Measurements from ENCODE around the gene MRPL22. TPM values are rescaled to one million over a fixed set of nuclear protein-coding genes. Genes with fewer than 3 reads are reported as not detected.
"Not testable (repeated sequence)": the region's sequence is repeated elsewhere in the genome, so short reads cannot be mapped to it uniquely, and the experiment has no call there.

The MRPL22 gene
- total RNA-seq (2014; rRNA removed; shearing (Covaris generic)): 55.6 and 56.2 TPM in 2 replicates

- Histone ChIP-seq H3K27me3 (no peaks in the 10 kb centered on the region), H3K4me3 (peak within 1 kb of the TSS; percentile 71), H3K36me3 (no peaks in the 10 kb centered on the region), H3K27ac (peak within 1 kb of the TSS; percentile 39), H3K9me3 (replicated peaks) (no peaks in the 10 kb centered on the region), H3K4me1 (peaks cover 5% of the 10 kb centered on the region)
- peak; percentile 93 to 96 for DNase-seq
Observed at GRCh38 chr5:154940772-154941620, at the start of gene MRPL22. MRPL22 (plus strand) TSS chr5:154941073; CDS start chr5:154941111, 38 bp downstream.

DNA sequence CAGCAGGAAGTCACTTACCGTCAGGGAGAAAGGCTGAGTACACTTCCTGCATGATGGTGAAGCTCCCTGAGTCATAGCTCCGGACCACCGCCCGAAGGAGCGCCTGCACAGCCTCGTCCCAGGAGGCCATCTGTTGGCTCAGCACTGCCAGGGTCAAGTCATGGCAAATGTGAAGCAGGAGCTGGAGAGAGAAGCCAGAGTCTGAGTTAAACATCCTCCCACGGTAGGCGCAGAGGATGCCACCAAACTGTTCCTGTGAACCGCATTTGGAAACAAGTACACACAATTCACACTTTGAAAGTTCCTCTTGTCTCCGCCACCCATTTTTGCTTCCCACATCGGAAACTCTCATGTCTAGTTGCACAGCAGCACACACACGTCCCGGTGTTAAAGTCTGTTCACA lies 48.5 kb upstream of the MRPL22 start:
- Histone ChIP-seq H3K27me3 (no peaks in the 10 kb centered on the region), H3K36me3 (peaks cover 79% of the 10 kb centered on the region), H3K4me3 (no peak overlapping the region), H3K27ac (no peak overlapping the region), H3K9me3 (replicated peaks) (no peaks in the 10 kb centered on the region), H3K4me1 (no peaks in the 10 kb centered on the region)
- DNase-seq: no peak

DNA sequence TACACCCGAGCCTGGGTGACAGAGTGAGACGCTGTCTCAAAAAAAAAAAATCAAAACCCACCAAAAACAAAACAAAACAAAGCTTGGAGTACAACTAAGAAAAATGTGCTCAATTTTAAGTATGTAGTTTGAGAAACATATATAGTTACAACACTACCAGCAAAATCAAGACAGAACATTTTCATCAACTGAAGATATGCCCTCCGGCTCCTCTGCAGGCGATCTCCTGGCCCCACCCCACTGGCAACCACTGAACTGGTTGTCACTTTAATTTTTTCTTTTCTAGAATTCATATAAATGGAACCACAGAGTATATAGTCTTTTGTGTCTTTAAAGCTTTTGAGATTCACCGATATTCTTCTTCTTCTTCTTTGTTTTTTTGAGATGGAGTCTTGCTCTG lies 47.5 kb upstream of the MRPL22 start:
- no peak overlapping the region for H3K27ac ChIP-seq
- H3K36me3 ChIP-seq: peaks cover 79% of the 10 kb centered on the region
- no peaks in the 10 kb centered on the region for H3K9me3 ChIP-seq (replicated peaks)
- no peaks in the 10 kb centered on the region for H3K27me3 ChIP-seq
- no peaks in the 10 kb centered on the region for H3K4me1 ChIP-seq
- no peak overlapping the region for H3K4me3 ChIP-seq
- no peak for DNase-seq

- Histone ChIP-seq H3K4me3 (no peak overlapping the region), H3K27ac (no peak overlapping the region), H3K36me3 (peaks cover 81% of the 10 kb centered on the region), H3K27me3 (no peaks in the 10 kb centered on the region), H3K9me3 (replicated peaks) (no peaks in the 10 kb centered on the region), H3K4me1 (no peaks in the 10 kb centered on the region)
- DNase-seq: no peak
Observed at GRCh38 chr5:154895606-154896561, 45.0 kb upstream of the MRPL22 start.

- Histone ChIP-seq H3K27me3 (no peaks in the 10 kb centered on the region), H3K27ac (no peak overlapping the region), H3K4me1 (no peaks in the 10 kb centered on the region), H3K4me3 (no peak overlapping the region), H3K9me3 (replicated peaks) (no peaks in the 10 kb centered on the region), H3K36me3 (peaks cover 82% of the 10 kb centered on the region)
- no peak for DNase-seq
Observed at GRCh38 chr5:154896562-154897165, 44.2 kb upstream of the MRPL22 start.

- Histone ChIP-seq H3K4me3 (no peak overlapping the region), H3K9me3 (replicated peaks) (no peaks in the 10 kb centered on the region), H3K27ac (no peak overlapping the region), H3K36me3 (peaks cover 92% of the 10 kb centered on the region), H3K27me3 (no peaks in the 10 kb centered on the region), H3K4me1 (no peaks in the 10 kb centered on the region)
- no peak for DNase-seq
Observed at GRCh38 chr5:154898210-154898609, 42.7 kb upstream of the MRPL22 start.

- no peak for DNase-seq
- H3K4me1 ChIP-seq: no peaks in the 10 kb centered on the region
- H3K9me3 ChIP-seq (replicated peaks): no peaks in the 10 kb centered on the region
- H3K27ac ChIP-seq: no peak overlapping the region
- H3K36me3 ChIP-seq: peaks cover 92% of the 10 kb centered on the region
- H3K4me3 ChIP-seq: no peak overlapping the region
- H3K27me3 ChIP-seq: no peaks in the 10 kb centered on the region
Observed at GRCh38 chr5:154899151-154899816, 41.6 kb upstream of the MRPL22 start.

DNA sequence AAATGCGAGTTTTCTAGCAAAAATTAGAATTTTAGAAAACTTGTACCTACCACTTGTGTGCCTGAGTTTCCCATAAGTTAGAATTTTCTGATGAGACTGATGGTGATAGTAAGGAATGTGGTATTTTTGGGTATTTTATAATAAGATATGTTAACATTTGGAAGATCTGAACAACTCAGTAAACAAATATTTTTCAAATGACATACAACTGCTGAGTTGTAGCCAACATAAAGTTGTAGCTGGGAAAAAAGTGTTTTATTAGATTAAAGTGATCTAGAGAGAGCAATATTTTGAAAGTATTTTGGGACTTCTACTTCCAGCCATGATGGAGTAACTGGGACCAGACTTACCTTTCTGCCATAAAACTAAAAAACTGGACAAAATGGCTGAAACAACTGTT lies 40.8 kb upstream of the MRPL22 start:
- no peak overlapping the region for H3K27ac ChIP-seq
- no peaks in the 10 kb centered on the region for H3K27me3 ChIP-seq
- no peak for DNase-seq
- no peaks in the 10 kb centered on the region for H3K9me3 ChIP-seq (replicated peaks)
- H3K4me3 ChIP-seq: no peak overlapping the region
- peaks cover 93% of the 10 kb centered on the region for H3K36me3 ChIP-seq
- no peaks in the 10 kb centered on the region for H3K4me1 ChIP-seq

DNA sequence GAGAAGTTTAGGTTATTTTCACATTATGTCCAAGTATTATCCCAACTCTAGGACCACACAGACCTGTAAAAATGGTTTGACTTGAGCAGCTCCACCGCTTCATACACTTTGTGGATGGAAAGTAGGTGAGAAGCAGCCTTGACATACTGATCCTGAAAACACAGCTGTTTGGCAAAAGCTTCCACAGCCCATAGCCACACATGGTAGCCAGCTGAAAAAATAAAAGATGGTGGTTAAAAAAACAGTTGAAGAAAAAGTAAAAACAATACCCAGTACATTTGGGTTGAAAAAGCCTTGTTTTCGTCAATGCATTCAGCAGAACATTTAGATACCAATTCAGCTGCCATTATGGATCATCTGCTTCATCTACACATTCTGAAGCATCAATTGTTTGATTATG lies 39.6 kb upstream of the MRPL22 start:
- Histone ChIP-seq H3K27ac (no peak overlapping the region), H3K27me3 (no peaks in the 10 kb centered on the region), H3K4me1 (no peaks in the 10 kb centered on the region), H3K9me3 (replicated peaks) (no peaks in the 10 kb centered on the region), H3K36me3 (peaks cover 84% of the 10 kb centered on the region), H3K4me3 (no peak overlapping the region)
- DNase-seq: peak in 1 of 2 experiments; percentile 17

- DNase-seq: no peak
- Histone ChIP-seq H3K4me3 (no peak overlapping the region), H3K36me3 (peaks cover 83% of the 10 kb centered on the region), H3K27ac (no peak overlapping the region), H3K27me3 (no peaks in the 10 kb centered on the region), H3K9me3 (replicated peaks) (no peaks in the 10 kb centered on the region), H3K4me1 (no peaks in the 10 kb centered on the region)
Observed at GRCh38 chr5:154901913-154902312, 39.0 kb upstream of the MRPL22 start.

DNA sequence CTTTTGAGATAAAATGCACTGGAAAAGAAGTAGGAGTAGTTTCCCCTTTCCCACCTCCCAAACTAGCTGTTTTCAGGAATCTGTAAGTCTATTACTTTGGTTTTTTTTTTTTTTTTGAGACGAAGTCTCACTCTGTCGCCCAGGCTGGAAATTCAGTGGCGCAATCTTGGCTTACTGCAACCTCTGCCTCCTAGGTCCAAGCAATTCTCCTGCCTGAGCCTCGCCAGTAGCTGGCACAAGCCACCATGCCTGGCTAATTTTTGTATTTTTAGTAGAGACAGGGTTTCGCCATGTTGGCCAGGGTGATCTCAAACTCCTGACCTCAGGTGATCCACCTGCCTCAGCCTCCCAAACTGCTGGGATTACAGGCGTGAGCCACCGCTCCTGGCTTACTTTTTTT lies 35.3 kb upstream of the MRPL22 start:
- peaks cover 72% of the 10 kb centered on the region for H3K36me3 ChIP-seq
- not testable (repeated sequence) for H3K27ac ChIP-seq; H3K4me1 ChIP-seq; DNase-seq; H3K9me3 ChIP-seq (replicated peaks); H3K27me3 ChIP-seq; H3K4me3 ChIP-seq

- H3K9me3 ChIP-seq (replicated peaks): no peaks in the 10 kb centered on the region
- no peaks in the 10 kb centered on the region for H3K4me1 ChIP-seq
- no peaks in the 10 kb centered on the region for H3K27me3 ChIP-seq
- peaks cover 82% of the 10 kb centered on the region for H3K36me3 ChIP-seq
- H3K4me3 ChIP-seq: no peak overlapping the region
- no peak overlapping the region for H3K27ac ChIP-seq
- no peak for DNase-seq
Observed at GRCh38 chr5:154916874-154917273, 24.0 kb upstream of the MRPL22 start.

GRCh38 chr5:154917757-154918156 lies 23.1 kb upstream of the MRPL22 start:
- no peaks in the 10 kb centered on the region for H3K27me3 ChIP-seq
- H3K36me3 ChIP-seq: peaks cover 75% of the 10 kb centered on the region
- no peaks in the 10 kb centered on the region for H3K9me3 ChIP-seq (replicated peaks)
- DNase-seq: no peak
- no peak overlapping the region for H3K4me3 ChIP-seq
- H3K27ac ChIP-seq: no peak overlapping the region
- no peaks in the 10 kb centered on the region for H3K4me1 ChIP-seq

All from SJCRH30 (cell line).